Fibroblast of lung (primary cell): ENCODE data around the gene ZNF516. TPM values are rescaled to one million over a fixed set of nuclear protein-coding genes. Genes with fewer than 3 reads are reported as not detected.
A peak's percentile ranks its signal among the peaks of the same experiment; 100 is the strongest.

Source experiments
- DNase-seq, 2 donors: peaks; one replicate each; pipeline versions ENCODE4 v3.0.0 to v3.0.0-alpha.2; 2010; ENCODE audit warnings: low read depth in 2 of 2
- H2AFZ ChIP-seq: 2 replicates; pipeline ENCODE4 v1.5.1; 2012; ENCODE audit warnings: low read length, control low read depth, inconsistent platforms
- H3K27ac ChIP-seq: 2 replicates; pipeline ENCODE4 v1.5.1; 2011; ENCODE audit warnings: low read length, control low read depth; ENCODE audit not compliant: insufficient read depth
- H3K27me3 ChIP-seq: 2 replicates; pipeline ENCODE4 v1.5.1; 2011; ENCODE audit warnings: mild to moderate bottlenecking, low read length; ENCODE audit not compliant: control insufficient read depth, insufficient read depth
- H3K36me3 ChIP-seq: 2 replicates; pipeline ENCODE4 v1.5.1; 2011; ENCODE audit warnings: low read length; ENCODE audit not compliant: control insufficient read depth, insufficient read depth
- H3K4me1 ChIP-seq: 2 replicates; pipeline ENCODE4 v1.5.1; 2011; ENCODE audit warnings: low read length; ENCODE audit not compliant: control insufficient read depth, insufficient read depth; ENCODE audit errors: extremely low read depth
- H3K4me2 ChIP-seq: 2 replicates; pipeline ENCODE4 v1.5.1; 2011; ENCODE audit warnings: low read length, control low read depth; ENCODE audit not compliant: insufficient read depth; ENCODE audit errors: extremely low read depth
- H3K4me3 ChIP-seq, 4 experiments: fragments of 200-600 bp in 1 of 4; sonication (generic) in 1 of 4; replicated peaks in 1 of 4; 2 replicates each; pipeline ENCODE4 v1.5.1; 2011 to 2016; ENCODE audit warnings: low read length in 4 of 4, low read depth in 3 of 4, mild to moderate bottlenecking in 3 of 4, control low read depth in 2 of 4, inconsistent platforms in 1 of 4, mixed read lengths in 1 of 4; ENCODE audit not compliant: insufficient read depth in 1 of 4; ENCODE audit errors: control extremely low read depth in 1 of 4
- H3K79me2 ChIP-seq: 2 replicates; pipeline ENCODE4 v1.5.1; 2012; ENCODE audit warnings: mild to moderate bottlenecking, low read length, inconsistent platforms; ENCODE audit not compliant: control insufficient read depth, insufficient read depth
- H3K9ac ChIP-seq: 2 replicates; pipeline ENCODE4 v1.5.1; 2011; ENCODE audit warnings: mild to moderate bottlenecking, low read length, control low read depth; ENCODE audit not compliant: insufficient read depth
- H3K9me3 ChIP-seq: 2 replicates; pipeline ENCODE4 v1.5.1; 2012; ENCODE audit warnings: low read depth, low read length; ENCODE audit not compliant: control insufficient read depth, insufficient read depth
- H4K20me1 ChIP-seq: 2 replicates; pipeline ENCODE4 v1.5.1; 2011; ENCODE audit warnings: low read length; ENCODE audit not compliant: control insufficient read depth, insufficient read depth; ENCODE audit errors: extremely low read depth
- CTCF ChIP-seq, 2 donors: IDR thresholded peaks in 1 of 2; conservative IDR thresholded peaks in 1 of 2; 1 replicate in 1 of 2; 2 replicates in 1 of 2; pipeline ENCODE4 v1.5.1; 2011 to 2012; ENCODE audit warnings: low read length in 2 of 2, control low read depth in 1 of 2, inconsistent platforms in 1 of 2, low read depth in 1 of 2, mild to moderate bottlenecking in 1 of 2
- EZH2 ChIP-seq: IDR thresholded peaks from 2 replicates; pipeline ENCODE4 v1.5.1; 2012; ENCODE audit warnings: low read length, control low read depth, mild to moderate bottlenecking; ENCODE audit errors: missing control alignments
- polyA plus RNA-seq, 2 donors: library from polyadenylated mRNA; depleted of rRNA in 1 of 2; stranded (reverse) in 1 of 2; unstranded in 1 of 2; fragments of >200 nt; gene quantifications; 2 replicates each; pipeline ENCODE4 v1.2.1, GENCODE V29; 2011 to 2012; ENCODE audit warnings: missing spikeins in 1 of 2
- total RNA-seq: library from RNA; depleted of rRNA; stranded (reverse); fragments of >200 nt; gene quantifications from 2 replicates; pipeline ENCODE4 v1.2.1, GENCODE V29; 2014

Gene ZNF516
- total and polyA plus RNA-seq, 2 donors (not counting 1 experiment from before 2014, with no cell fraction given) = 7.9 to 32.7 TPM

DNA sequence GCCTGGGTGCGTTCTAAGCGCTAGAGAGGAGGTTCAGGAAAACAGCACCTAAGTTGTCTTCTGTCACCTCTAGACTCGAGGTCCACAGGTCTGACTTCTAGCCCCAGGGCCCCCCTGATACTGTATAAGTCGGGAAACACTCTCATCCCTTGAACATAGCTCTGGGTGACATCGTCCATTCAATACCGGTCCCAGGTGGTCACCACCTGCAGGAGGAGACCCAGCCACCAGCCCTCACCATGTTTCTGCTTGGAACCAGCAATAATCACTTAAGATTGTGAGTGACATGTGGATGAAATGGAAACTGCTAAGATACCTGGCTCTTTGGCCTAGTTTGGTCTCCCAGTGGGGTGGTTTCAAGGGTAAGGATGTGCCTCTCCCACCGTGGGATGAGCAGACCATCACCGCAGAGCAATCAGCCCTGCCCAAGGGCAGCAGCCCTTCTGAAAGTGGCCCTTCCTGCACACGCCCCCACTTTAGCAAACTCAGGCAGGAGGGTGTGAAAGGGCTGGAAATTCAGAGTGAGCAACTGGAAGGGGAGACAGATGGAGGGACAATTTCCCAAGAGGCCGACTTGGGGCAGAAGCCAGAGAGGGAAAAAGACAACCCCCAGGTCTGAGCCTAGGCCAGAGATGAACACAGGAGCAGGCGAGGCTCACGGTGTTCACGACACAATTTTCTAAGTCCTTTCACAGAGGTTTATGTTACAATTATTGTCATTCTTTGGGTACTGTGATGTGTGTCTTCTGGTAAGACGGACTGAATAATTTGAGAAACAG lies 95.2 kb downstream of the ZNF516 start:
- no peak overlapping the region for H3K27ac ChIP-seq
- H3K79me2 ChIP-seq = peaks cover 7% of the 10 kb centered on the region
- no peaks in the 10 kb centered on the region for H3K9me3 ChIP-seq
- H3K4me2 ChIP-seq = no peak overlapping the region
- no peaks in the 10 kb centered on the region for H3K27me3 ChIP-seq
- no peak for TF ChIP-seq CTCF (conservative IDR thresholded peaks at IDR 0.05 in 1 of 2, IDR thresholded peaks at IDR 0.05 in 1 of 2; ENCODE audit: low read depth in 1 of 2, low read length in 2 of 2)
- no peak for TF ChIP-seq EZH2
- peaks cover 1% of the 10 kb centered on the region for H3K36me3 ChIP-seq
- H4K20me1 ChIP-seq = no peaks in the 10 kb centered on the region
- no peak overlapping the region for H3K4me3 ChIP-seq
- no peaks in the 10 kb centered on the region for H3K4me1 ChIP-seq
- no peak for DNase-seq
- H2AFZ ChIP-seq = no peak overlapping the region
- no peak overlapping the region for H3K9ac ChIP-seq

- no peak overlapping the region for H3K9ac ChIP-seq
Observed at GRCh38 chr18:76398896-76399612, 96.0 kb downstream of the ZNF516 start.

More at GRCh38 chr18:76398896-76399612, 96.0 kb downstream of the ZNF516 start:
- TF ChIP-seq EZH2 = no peak
- peak; percentile 96 to 97 for TF ChIP-seq CTCF (conservative IDR thresholded peaks at IDR 0.05 in 1 of 2, IDR thresholded peaks at IDR 0.05 in 1 of 2; ENCODE audit: low read depth in 1 of 2, low read length in 2 of 2)
- Histone ChIP-seq H3K4me1 (no peaks in the 10 kb centered on the region), H3K4me2 (no peak overlapping the region), H3K36me3 (peaks cover 1% of the 10 kb centered on the region), H3K9me3 (no peaks in the 10 kb centered on the region), H2AFZ (no peak overlapping the region), H3K79me2 (peaks cover 7% of the 10 kb centered on the region), H3K27me3 (no peaks in the 10 kb centered on the region), H4K20me1 (no peaks in the 10 kb centered on the region), H3K4me3 (no peak overlapping the region), H3K27ac (no peak overlapping the region)
- peak; percentile 59 to 76 for DNase-seq
